SK-N-SH (cell line): ENCODE results near the gene MS4A15. TPM values are rescaled to one million over a fixed set of nuclear protein-coding genes. Genes with fewer than 3 reads are reported as not detected.
"Not testable (repeated sequence)": the region's sequence is repeated elsewhere in the genome, so short reads cannot be mapped to it uniquely, and the experiment has no call there.

ENCODE experiments used
- CTCF ChIA-PET: fragments of 300-600, 350-600 bp; formaldehyde crosslinking; extraction: SDS; loops from one replicate; lab custom pipeline; 2021; lab: Yijun Ruan, JAX
- POLR2A ChIA-PET: fragments of 350-600 bp; sonication (Branson Sonifier 250); formaldehyde crosslinking; extraction: SDS; loops from one replicate; lab custom pipeline; 2020; ENCODE audit warnings: antibody characterized with exemption, inconsistent platforms; lab: Yijun Ruan, JAX
- DNase-seq: peaks from one replicate; pipeline ENCODE4 v3.0.0; 2012
- H2AFZ ChIP-seq: fragments of 200-600 bp; sonication (generic); 2 replicates; pipeline ENCODE4 v1.8.1; 2016; ENCODE audit warnings: antibody characterized with exemption, mild to moderate bottlenecking, low read depth
- H3F3A ChIP-seq: fragments of 200-600 bp; sonication (generic); replicated peaks from 2 replicates; pipeline ENCODE3; 2016; ENCODE audit warnings: antibody characterized with exemption, mild to moderate bottlenecking; ENCODE audit not compliant: insufficient read depth
- H3K27ac ChIP-seq, 2 experiments: fragments of 200-500 bp in 1 of 2; fragments of 200-600 bp in 1 of 2; sonication (Bioruptor generic) in 1 of 2; sonication (generic), shearing (Covaris generic) in 1 of 2; 2 replicates each; pipeline versions ENCODE4 v1.5.1 to v1.6.1; 2014 to 2016; ENCODE audit warnings: low read depth in 2 of 2, inconsistent platforms in 1 of 2, low read length in 1 of 2, mild to moderate bottlenecking in 1 of 2, mixed read lengths in 1 of 2
- H3K27me3 ChIP-seq: fragments of 200-600 bp; sonication (generic), shearing (Covaris generic); 2 replicates; pipeline ENCODE4 v1.6.1; 2016; ENCODE audit warnings: mixed run types; ENCODE audit not compliant: insufficient read depth
- H3K36me3 ChIP-seq, 2 experiments: fragments of 200-500 bp in 1 of 2; fragments of 200-600 bp in 1 of 2; sonication (Bioruptor generic) in 1 of 2; sonication (generic) in 1 of 2; replicated peaks in 1 of 2; 2 replicates each; pipeline versions ENCODE3 to v1.5.1; 2014 to 2016; ENCODE audit warnings: low read length in 1 of 2, mild to moderate bottlenecking in 1 of 2; ENCODE audit not compliant: insufficient read depth in 2 of 2, control insufficient read depth in 1 of 2
- H3K4me1 ChIP-seq, 2 experiments: fragments of 200-500 bp in 1 of 2; fragments of 200-600 bp in 1 of 2; sonication (Bioruptor generic) in 1 of 2; sonication (generic), shearing (Covaris generic) in 1 of 2; 2 replicates each; pipeline versions ENCODE4 v1.5.1 to v1.6.1; 2014 to 2016; ENCODE audit warnings: low read depth in 1 of 2, low read length in 1 of 2, mixed run types in 1 of 2; ENCODE audit not compliant: insufficient read depth in 2 of 2, control insufficient read depth in 1 of 2
- H3K4me2 ChIP-seq: fragments of 200-600 bp; sonication (generic), shearing (Covaris generic); 2 replicates; pipeline ENCODE4 v1.6.1; 2017; ENCODE audit warnings: mixed run types
- H3K4me3 ChIP-seq, 2 experiments: fragments of 200-500 bp in 1 of 2; fragments of 200-600 bp in 1 of 2; sonication (Bioruptor generic) in 1 of 2; sonication (generic), shearing (Covaris generic) in 1 of 2; 2 replicates each; pipeline versions ENCODE4 v1.5.1 to v1.8.1; 2014 to 2016; ENCODE audit warnings: low read depth in 2 of 2, inconsistent platforms in 1 of 2, low read length in 1 of 2, mild to moderate bottlenecking in 1 of 2, mixed read lengths in 1 of 2, moderate library complexity in 1 of 2
- H3K79me2 ChIP-seq: fragments of 200-600 bp; sonication (generic); 2 replicates; pipeline ENCODE4 v1.8.1; 2017; ENCODE audit warnings: mild to moderate bottlenecking; ENCODE audit not compliant: insufficient read depth
- H3K9ac ChIP-seq: fragments of 200-600 bp; sonication (generic); 2 replicates; pipeline ENCODE4 v1.6.1; 2017; ENCODE audit warnings: mixed run types
- H3K9me2 ChIP-seq: fragments of 200-600 bp; sonication (generic); 2 replicates; pipeline ENCODE4 v1.6.1; 2017; ENCODE audit warnings: mixed run types
- H3K9me3 ChIP-seq: fragments of 200-600 bp; sonication (generic); 2 replicates; pipeline ENCODE4 v1.6.1; 2017; ENCODE audit warnings: mixed run types, mild to moderate bottlenecking, moderate library complexity
- H4K20me1 ChIP-seq: fragments of 200-600 bp; sonication (generic); 2 replicates; pipeline ENCODE4 v1.6.1; 2017; ENCODE audit warnings: mild to moderate bottlenecking, mixed run types; ENCODE audit not compliant: insufficient read depth
- CHD2 ChIP-seq: fragments of 150-350 bp; IDR thresholded peaks from 2 replicates; pipeline ENCODE4 v1.6.1; 2018; ENCODE audit warnings: low read length; ENCODE audit not compliant: partially characterized antibody
- ELF1 ChIP-seq: IDR thresholded peaks from 2 replicates; pipeline ENCODE4 v1.4.0; 2012
- EZH2phosphoT487 ChIP-seq: fragments of 200-600 bp; sonication (generic); IDR thresholded peaks from 2 replicates; pipeline ENCODE4 v1.6.1; 2017; ENCODE audit warnings: low read depth, mixed run types, mild to moderate bottlenecking, antibody characterized with exemption, moderate library complexity, borderline replicate concordance
- FOSL2 ChIP-seq: IDR thresholded peaks from 2 replicates; pipeline ENCODE4 v1.4.0; 2012; ENCODE audit warnings: low read depth, mild to moderate bottlenecking, moderate library complexity, borderline replicate concordance
- IRF3 ChIP-seq: fragments of 150-350 bp; IDR thresholded peaks from 2 replicates; pipeline ENCODE4 v1.6.1; 2016; ENCODE audit warnings: mild to moderate bottlenecking, low read depth, low read length
- MEF2A ChIP-seq: IDR thresholded peaks from 2 replicates; pipeline ENCODE4 v1.4.0; 2012; ENCODE audit warnings: low read depth, borderline replicate concordance
- SMC3 ChIP-seq: IDR thresholded peaks from 2 replicates; pipeline ENCODE4 v1.6.1; 2012; ENCODE audit warnings: low read depth, low read length, improper control_type of control experiment
- TAF1 ChIP-seq: IDR thresholded peaks from 2 replicates; pipeline ENCODE4 v1.6.1; 2012; ENCODE audit warnings: low read depth, mild to moderate bottlenecking, low read length, moderate library complexity, borderline replicate concordance
- TEAD4 ChIP-seq: IDR thresholded peaks from 2 replicates; pipeline ENCODE4 v1.4.0; 2012; ENCODE audit warnings: mild to moderate bottlenecking, borderline replicate concordance; ENCODE audit not compliant: insufficient read depth
- USF2 ChIP-seq: fragments of 150-350 bp; IDR thresholded peaks from 2 replicates; pipeline ENCODE4 v1.6.1; 2017; ENCODE audit warnings: antibody characterized with exemption, low read length, low read depth, borderline replicate concordance
- YY1 ChIP-seq: IDR thresholded peaks from 2 replicates; pipeline ENCODE4 v1.4.0; 2012; ENCODE audit warnings: low read depth, mild to moderate bottlenecking
- WGBS: methylation state at CpG from one replicate; pipeline ENCODE4 v1.1.6; 2017; ENCODE audit warnings: low lambda C conversion rate; 5-methylcytosine and 5-hydroxymethylcytosine counted together
- polyA plus RNA-seq, 3 experiments: library from polyadenylated mRNA; depleted of rRNA; stranded (reverse); fragments of >200 nt; gene quantifications; 2 replicates each; pipeline ENCODE4 v1.2.3, GENCODE V29; 2012

Gene MS4A15
- polyA plus RNA-seq, 1 of the 3 experiments (the other 2 are of a cell fraction) = not detected

- 22% methylated on average over 19 of the region's 19 CpGs for WGBS
- CTCF ChIA-PET = interaction anchor here (0.5 to 2.2 kb wide), 9 partner anchors 8 to 61 kb away, joined by 3 to 9 read pairs (median 4); no protein-coding TSS in a partner anchor
Observed at GRCh38 chr11:60757231-60757800, 649 bp downstream of the MS4A15 start.

GRCh38 chr11:60758671-60759070, 2.0 kb downstream of the MS4A15 start:
- H3K27ac ChIP-seq, H3K36me3 ChIP-seq, DNase-seq, H3K9me3 ChIP-seq, H3K4me3 ChIP-seq, H3K9me2 ChIP-seq, H3K4me2 ChIP-seq, POLR2A ChIA-PET, H3K79me2 ChIP-seq, H2AFZ ChIP-seq, H3K9ac ChIP-seq, H3F3A ChIP-seq, H4K20me1 ChIP-seq, H3K4me1 ChIP-seq: not testable (repeated sequence)
- H3K27me3 ChIP-seq = peaks cover 63% of the 10 kb centered on the region
- WGBS = 51% methylated on average over 4 of the region's 4 CpGs
- CTCF ChIA-PET = interaction anchor here (0.9 to 2.2 kb wide), 2 partner anchors 17 to 19 kb away, joined by 3 to 9 read pairs; no protein-coding TSS in a partner anchor

More at GRCh38 chr11:60757231-60757800, 649 bp downstream of the MS4A15 start:
- Histone ChIP-seq H3K9me3 (no peaks in the 10 kb centered on the region), H3K4me2 (no peak overlapping the region), H3K4me3 (no peak overlapping the region), H3K36me3 (no peaks in the 10 kb centered on the region), H3F3A (no peaks in the 10 kb centered on the region), H3K9me2 (no peaks in the 10 kb centered on the region), H4K20me1 (no peaks in the 10 kb centered on the region), H3K4me1 (no peaks in the 10 kb centered on the region), H3K79me2 (no peaks in the 10 kb centered on the region), H3K27me3 (peaks cover 67% of the 10 kb centered on the region), H2AFZ (no peak overlapping the region), H3K9ac (no peak overlapping the region), H3K27ac (no peak overlapping the region)
- TF ChIP-seq FOSL2 (no peak), IRF3 (no peak), EZH2phosphoT487 (no peak), CHD2 (no peak), USF2 (no peak), MEF2A (no peak), YY1 (no peak), ELF1 (no peak), TAF1 (no peak), TEAD4 (no peak), SMC3 (no peak)
- POLR2A ChIA-PET = no interaction called here
- DNase-seq = no peak

- POLR2A ChIA-PET, H3K4me3 ChIP-seq, H2AFZ ChIP-seq, H3K4me2 ChIP-seq, H3K79me2 ChIP-seq, H3K4me1 ChIP-seq, H3K27ac ChIP-seq, DNase-seq, H3K9ac ChIP-seq, CTCF ChIA-PET, H4K20me1 ChIP-seq, H3K36me3 ChIP-seq, H3K9me3 ChIP-seq, H3F3A ChIP-seq, H3K9me2 ChIP-seq: not testable (repeated sequence)
- peaks cover 70% of the 10 kb centered on the region for H3K27me3 ChIP-seq
- 12% methylated on average over 22 of the region's 22 CpGs for WGBS
Observed at GRCh38 chr11:60759438-60760225, 3.0 kb downstream of the MS4A15 start.
